A673 (cell line): ENCODE measurements around the gene MYH2. TPM values are rescaled to one million over a fixed set of nuclear protein-coding genes. Genes with fewer than 3 reads are reported as not detected.

Experiments used
- BruUV-seq: library from RNA; stranded (reverse); fragments of 400-500 nt; replicated peaks from 2 replicates; lab custom pipeline; 2021; lab: Mats Ljungman, UMichigan
- CTCF ChIA-PET: fragments of 300-600 bp; sonication (Branson Sonifier 250); formaldehyde crosslinking; loops from one replicate; lab custom pipeline; 2022; ENCODE audit warnings: antibody characterized with exemption; lab: Charles Lee
- POLR2A ChIA-PET: fragments of 300-600 bp; sonication (Branson Sonifier 250); formaldehyde crosslinking; loops from one replicate; lab custom pipeline; 2022; ENCODE audit warnings: antibody characterized with exemption; ENCODE audit not compliant: low non-redundant PET; lab: Charles Lee
- DNase-seq: peaks from one replicate; pipeline ENCODE4 v3.0.0-alpha.2; 2015; ENCODE audit warnings: low spot score
- H3K27ac ChIP-seq: fragments of 200-600 bp; sonication (generic); 2 replicates; pipeline ENCODE4 v1.5.1; 2016; ENCODE audit warnings: mixed run types, low read depth, mild to moderate bottlenecking, mixed read lengths, antibody characterized with exemption, low read length; ENCODE audit not compliant: poor library complexity, severe bottlenecking
- H3K27me3 ChIP-seq: fragments of 200-600 bp; sonication (generic); replicated peaks from 2 replicates; pipeline ENCODE4 v1.6.1; 2017; ENCODE audit warnings: mixed run types, low read depth, mild to moderate bottlenecking, mixed read lengths, antibody characterized with exemption, low read length; ENCODE audit not compliant: insufficient read depth, poor library complexity
- H3K36me3 ChIP-seq: fragments of 200-600 bp; sonication (generic); 2 replicates; pipeline ENCODE4 v1.6.1; 2016; ENCODE audit warnings: mixed run types, mild to moderate bottlenecking, mixed read lengths, antibody characterized with exemption, low read length; ENCODE audit not compliant: insufficient read depth, poor library complexity, severe bottlenecking
- H3K4me1 ChIP-seq: fragments of 200-600 bp; sonication (generic); 2 replicates; pipeline ENCODE4 v1.6.1; 2017; ENCODE audit warnings: mixed run types, mild to moderate bottlenecking, mixed read lengths, antibody characterized with exemption, low read length; ENCODE audit not compliant: insufficient read depth, poor library complexity, severe bottlenecking
- H3K4me3 ChIP-seq: fragments of 200-600 bp; sonication (generic); 2 replicates; pipeline ENCODE4 v1.5.1; 2016; ENCODE audit warnings: low read depth, mixed run types, mild to moderate bottlenecking, mixed read lengths, low read length; ENCODE audit not compliant: poor library complexity, severe bottlenecking
- H3K9me3 ChIP-seq: fragments of 200-600 bp; sonication (generic); 2 replicates; pipeline ENCODE4 v1.6.1; 2016; ENCODE audit warnings: mixed run types, low read depth, mild to moderate bottlenecking, mixed read lengths, antibody characterized with exemption, low read length; ENCODE audit not compliant: poor library complexity, severe bottlenecking
- CTCF ChIP-seq: fragments of 300-800, 200-600 bp; sonication (generic); conservative IDR thresholded peaks from 2 replicates; pipeline ENCODE4 v1.5.1; 2017; ENCODE audit warnings: low read depth, mild to moderate bottlenecking, antibody characterized with exemption, low read length, moderate library complexity, mixed read lengths
- EZH2 ChIP-seq: fragments of 200-600 bp; sonication (generic); IDR thresholded peaks from 2 replicates; pipeline ENCODE4 v1.6.1; 2017; ENCODE audit warnings: borderline replicate concordance, low read depth, mild to moderate bottlenecking, mixed read lengths, antibody characterized with exemption, low read length; ENCODE audit not compliant: poor library complexity, severe bottlenecking
- intact Hi-C: fragments of 100-400 bp; cut with micrococcal nuclease; formaldehyde crosslinking; loops from one replicate; pipeline ENCODE4 v1.10.0; 2022; ENCODE audit not compliant: unreplicated experiment
- total RNA-seq: library from RNA; stranded (reverse); gene quantifications from 2 replicates; pipeline ENCODE4 v1.2.3, GENCODE V29; 2021

MYH2 gene
- total RNA-seq, 1 experiment from 2014 or later, result 0.54 TPM

- intact Hi-C loops, result no loop called here
- CTCF ChIA-PET, result interaction anchor here (1.2 kb wide), 1 partner anchor 57 kb away, joined by 3 read pairs; no protein-coding TSS in a partner anchor
- no TSS peak for BruUV-seq
These were observed 8.0 kb upstream of the MYH2 start for GRCh38 chr17:10557422-10557821.

GRCh38 chr17:10556301-10557005 is 7.0 kb upstream of the MYH2 start:
- DNase-seq, result no peak
- intact Hi-C loops, result no loop called here
- Histone ChIP-seq H3K27me3 (no peaks in the 10 kb centered on the region), H3K27ac (no peak overlapping the region), H3K9me3 (no peaks in the 10 kb centered on the region), H3K36me3 (no peaks in the 10 kb centered on the region), H3K4me3 (no peak overlapping the region), H3K4me1 (no peaks in the 10 kb centered on the region)
- TF ChIP-seq EZH2 (no peak), CTCF (no peak)
- BruUV-seq, result no TSS peak
- POLR2A ChIA-PET, result no interaction called here
- CTCF ChIA-PET, result no interaction called here

More at GRCh38 chr17:10557422-10557821, 8.0 kb upstream of the MYH2 start:
- no peak overlapping the region for H3K27ac ChIP-seq
- POLR2A ChIA-PET, result no interaction called here
- H3K36me3 ChIP-seq, result no peaks in the 10 kb centered on the region
- H3K27me3 ChIP-seq, result no peaks in the 10 kb centered on the region
- H3K4me3 ChIP-seq, result no peak overlapping the region
- H3K9me3 ChIP-seq, result no peaks in the 10 kb centered on the region
- H3K4me1 ChIP-seq, result no peaks in the 10 kb centered on the region
- TF ChIP-seq EZH2, result no peak
- TF ChIP-seq CTCF, result no peak
- DNase-seq, result no peak

- H3K27ac ChIP-seq, result no peak overlapping the region
- CTCF ChIA-PET, result no interaction called here
These were observed 556 bp upstream of the MYH2 start for GRCh38 chr17:10550014-10550413.

More at GRCh38 chr17:10550014-10550413, 556 bp upstream of the MYH2 start:
- TF ChIP-seq CTCF (no peak), EZH2 (no peak)
- no TSS peak for BruUV-seq
- Histone ChIP-seq H3K27me3 (no peaks in the 10 kb centered on the region), H3K4me1 (no peaks in the 10 kb centered on the region), H3K36me3 (no peaks in the 10 kb centered on the region), H3K4me3 (no peak overlapping the region), H3K9me3 (no peaks in the 10 kb centered on the region)
- no peak for DNase-seq
- POLR2A ChIA-PET, result no interaction called here
- intact Hi-C loops, result no loop called here
